Neutrophil (primary cell): Measurements from ENCODE around the gene PIEZO1.

ENCODE experiments used
- H3K27ac ChIP-seq: fragments of 200-600 bp; sonication (generic); 2 replicates; pipeline ENCODE4 v1.5.1; 2016; ENCODE audit warnings: mild to moderate bottlenecking, moderate library complexity
- H3K27me3 ChIP-seq: fragments of 200-600 bp; sonication (generic); 2 replicates; pipeline ENCODE4 v1.6.0; 2016; ENCODE audit warnings: mild to moderate bottlenecking
- H3K36me3 ChIP-seq: fragments of 200-600 bp; sonication (generic); 2 replicates; pipeline ENCODE4 v1.5.1; 2017
- H3K4me1 ChIP-seq, 2 experiments: fragments of 200-600 bp in 1 of 2; sonication (generic) in 1 of 2; 1 replicate in 1 of 2; 2 replicates in 1 of 2; pipeline versions ENCODE4 v1.5.1 to v1.6.1; 2013 to 2016; ENCODE audit warnings: low read depth in 1 of 2, low read length in 1 of 2, mild to moderate bottlenecking in 1 of 2, moderate library complexity in 1 of 2; ENCODE audit not compliant: control insufficient read depth in 1 of 2, insufficient read depth in 1 of 2
- H3K4me3 ChIP-seq, 2 experiments: fragments of 200-600 bp in 1 of 2; sonication (generic) in 1 of 2; 1 replicate in 1 of 2; 2 replicates in 1 of 2; pipeline ENCODE4 v1.5.1; 2013 to 2016; ENCODE audit warnings: low read depth in 1 of 2, low read length in 1 of 2, mild to moderate bottlenecking in 1 of 2, moderate library complexity in 1 of 2
- H3K9me3 ChIP-seq: fragments of 200-600 bp; sonication (generic); 2 replicates; pipeline ENCODE4 v1.5.1; 2016
- TF ChIP-seq, protein P1 (sequence below): fragments of 200-600 bp; sonication (generic); IDR thresholded peaks from 2 replicates; pipeline ENCODE4 v1.5.1; 2016; ENCODE audit warnings: antibody characterized with exemption

The PIEZO1 gene

DNA sequence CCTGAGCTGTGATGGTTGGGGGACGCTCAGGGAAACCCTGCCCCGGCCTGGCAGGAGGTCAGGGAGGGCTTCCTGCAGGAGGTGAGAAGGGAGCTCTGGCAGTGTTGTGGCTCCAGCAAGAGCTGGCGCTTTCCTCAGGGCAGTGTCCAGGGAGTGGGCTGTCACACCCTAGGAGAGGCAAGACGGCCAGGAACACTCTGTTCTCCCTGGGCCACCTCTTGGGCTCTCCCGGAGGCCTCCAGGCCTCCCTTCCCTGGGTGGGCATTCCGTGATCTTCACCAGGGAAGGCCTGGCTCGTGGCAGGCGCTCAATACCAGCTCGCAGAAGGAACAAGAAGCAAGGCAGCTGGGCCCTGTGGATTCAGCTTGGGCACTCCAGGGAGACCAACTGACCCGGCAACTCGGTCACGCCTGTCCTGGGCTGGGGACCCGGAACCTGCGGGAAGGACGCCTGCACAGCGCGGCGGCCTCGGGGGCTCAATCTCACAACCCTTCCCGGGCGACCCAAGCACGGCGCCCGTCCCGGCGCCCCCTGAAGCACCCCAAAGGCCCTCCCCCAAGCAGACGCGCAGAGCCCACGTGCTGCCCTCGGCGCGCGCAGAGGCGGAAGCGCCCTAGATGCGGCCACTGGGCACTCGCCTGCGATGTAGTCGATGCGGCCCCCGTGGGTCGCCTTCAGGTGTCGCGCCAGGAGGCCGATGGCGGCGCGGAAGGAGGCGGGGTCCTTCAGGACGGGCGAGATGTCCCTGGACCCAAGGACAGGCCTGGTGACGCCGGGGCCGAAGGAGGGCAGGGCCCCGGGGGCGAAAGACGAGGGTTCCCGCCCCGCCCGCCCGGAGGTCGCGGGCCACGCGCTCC lies 26.1 kb upstream of the PIEZO1 start:
- peaks cover 34% of the 10 kb centered on the region for H3K36me3 ChIP-seq
- no peaks in the 10 kb centered on the region for H3K9me3 ChIP-seq
- peak overlapping the region; percentile 82 for H3K27ac ChIP-seq
- H3K4me3 ChIP-seq = peak overlapping the region; percentile 85
- TF ChIP-seq, protein P1, sequence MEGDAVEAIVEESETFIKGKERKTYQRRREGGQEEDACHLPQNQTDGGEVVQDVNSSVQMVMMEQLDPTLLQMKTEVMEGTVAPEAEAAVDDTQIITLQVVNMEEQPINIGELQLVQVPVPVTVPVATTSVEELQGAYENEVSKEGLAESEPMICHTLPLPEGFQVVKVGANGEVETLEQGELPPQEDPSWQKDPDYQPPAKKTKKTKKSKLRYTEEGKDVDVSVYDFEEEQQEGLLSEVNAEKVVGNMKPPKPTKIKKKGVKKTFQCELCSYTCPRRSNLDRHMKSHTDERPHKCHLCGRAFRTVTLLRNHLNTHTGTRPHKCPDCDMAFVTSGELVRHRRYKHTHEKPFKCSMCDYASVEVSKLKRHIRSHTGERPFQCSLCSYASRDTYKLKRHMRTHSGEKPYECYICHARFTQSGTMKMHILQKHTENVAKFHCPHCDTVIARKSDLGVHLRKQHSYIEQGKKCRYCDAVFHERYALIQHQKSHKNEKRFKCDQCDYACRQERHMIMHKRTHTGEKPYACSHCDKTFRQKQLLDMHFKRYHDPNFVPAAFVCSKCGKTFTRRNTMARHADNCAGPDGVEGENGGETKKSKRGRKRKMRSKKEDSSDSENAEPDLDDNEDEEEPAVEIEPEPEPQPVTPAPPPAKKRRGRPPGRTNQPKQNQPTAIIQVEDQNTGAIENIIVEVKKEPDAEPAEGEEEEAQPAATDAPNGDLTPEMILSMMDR = no peak
- no peaks in the 10 kb centered on the region for H3K27me3 ChIP-seq
- H3K4me1 ChIP-seq = peaks cover 33 to 40% of the 10 kb centered on the region in 2 experiments

DNA sequence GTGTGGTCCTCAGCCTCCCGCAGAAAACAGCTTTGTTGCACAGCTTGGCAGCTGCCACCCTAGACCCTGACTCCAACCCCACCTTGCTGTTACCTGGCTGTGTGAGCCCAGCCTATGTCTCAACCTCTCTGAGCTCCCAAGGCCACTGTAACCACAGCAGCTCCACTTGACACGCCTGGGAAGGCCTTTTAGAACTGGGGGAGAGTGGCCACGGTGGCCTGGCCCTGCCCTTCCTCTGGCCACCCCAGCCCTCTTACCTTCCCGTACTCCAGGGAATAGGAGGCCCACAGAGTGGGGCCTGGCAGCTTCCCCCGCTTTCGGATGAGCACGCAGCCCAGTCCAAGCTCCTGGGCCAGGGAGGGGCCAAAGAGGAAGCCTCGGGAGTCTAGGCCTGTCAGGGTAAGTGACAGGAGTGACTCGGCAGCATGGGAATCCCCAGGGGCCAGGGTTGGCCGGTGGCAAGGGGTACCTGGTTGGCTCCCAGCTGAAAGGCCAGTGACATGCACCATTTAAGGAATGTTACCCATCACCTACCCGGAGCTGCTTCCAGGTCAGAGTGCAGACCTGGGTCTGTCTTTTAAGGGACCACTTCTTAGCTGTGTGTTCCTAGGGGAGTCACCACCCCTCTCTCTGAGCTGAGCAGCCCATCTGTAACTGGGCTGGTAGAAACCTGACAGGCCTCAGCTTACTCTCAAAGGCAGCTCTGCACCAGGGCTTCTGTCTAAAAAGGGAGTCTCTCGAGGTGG lies 25.3 kb upstream of the PIEZO1 start:
- Histone ChIP-seq H3K4me1 (peaks cover 33 to 40% of the 10 kb centered on the region in 2 experiments), H3K36me3 (peaks cover 26% of the 10 kb centered on the region), H3K9me3 (no peaks in the 10 kb centered on the region), H3K27ac (peak overlapping the region; percentile 82), H3K4me3 (peak overlapping the region in 1 of 2 experiments; percentile 85), H3K27me3 (no peaks in the 10 kb centered on the region)
- TF ChIP-seq, protein P1 = no peak

DNA sequence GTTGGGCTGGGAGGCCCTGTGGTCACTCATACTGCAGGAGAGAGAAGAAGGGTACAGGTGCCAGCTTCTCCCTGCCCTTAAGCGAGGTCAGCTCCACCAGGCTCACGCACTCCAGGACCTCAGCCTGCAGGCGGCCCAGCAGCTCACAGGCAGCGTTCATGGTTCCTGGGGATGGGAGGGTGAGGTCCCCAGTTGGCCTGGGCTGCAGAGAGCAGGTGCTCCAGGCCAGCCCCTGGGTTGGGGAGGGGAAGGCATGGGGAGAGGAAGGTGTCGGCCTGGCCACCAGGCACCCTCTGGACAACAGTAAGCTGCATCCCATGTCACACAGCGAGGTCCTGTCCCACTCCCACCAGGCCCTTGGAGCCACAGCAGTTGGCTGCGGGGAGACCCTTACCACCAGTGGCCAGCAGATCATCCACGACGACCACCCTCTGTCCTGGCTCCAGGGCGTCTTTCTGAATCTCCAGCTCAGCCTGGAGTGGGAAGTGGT lies 24.7 kb upstream of the PIEZO1 start:
- H3K4me3 ChIP-seq = no peak overlapping the region
- H3K27me3 ChIP-seq = no peaks in the 10 kb centered on the region
- H3K9me3 ChIP-seq = no peaks in the 10 kb centered on the region
- H3K27ac ChIP-seq = peak overlapping the region; percentile 2
- H3K4me1 ChIP-seq = peaks cover 36 to 41% of the 10 kb centered on the region in 2 experiments
- peaks cover 20% of the 10 kb centered on the region for H3K36me3 ChIP-seq
- TF ChIP-seq, protein P1 = no peak

DNA sequence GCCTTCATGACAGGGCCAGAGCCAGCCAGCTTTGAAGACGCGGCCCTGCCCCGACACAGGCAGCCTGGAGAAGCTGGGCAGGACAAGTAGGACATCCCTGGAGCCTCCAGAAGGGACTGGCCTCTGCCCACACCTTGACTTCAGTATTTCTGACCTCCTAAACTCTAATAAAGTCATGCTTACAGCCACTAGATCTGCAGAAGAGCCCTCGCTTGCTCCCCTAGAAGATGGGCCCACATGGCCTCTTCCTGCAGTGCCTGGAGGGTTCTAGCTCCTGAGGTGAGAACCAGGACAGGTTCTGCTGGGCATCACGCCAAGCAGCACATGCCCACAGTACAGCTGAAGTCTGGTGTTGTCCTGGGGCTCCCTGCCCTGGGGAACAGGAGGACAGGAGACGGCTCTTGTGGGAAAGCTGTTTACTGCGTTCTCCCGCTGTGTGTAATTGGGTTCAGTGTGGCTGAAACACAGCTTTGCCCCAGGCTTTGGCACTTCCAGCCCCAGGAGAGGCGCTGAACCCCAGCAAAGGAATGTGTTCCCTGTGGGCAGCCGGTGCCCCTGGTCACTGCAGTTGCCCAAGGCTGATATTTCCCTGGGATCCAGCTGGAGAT lies 24.2 kb upstream of the PIEZO1 start:
- Histone ChIP-seq H3K27ac (peak overlapping the region; percentile 2), H3K4me1 (peaks cover 41 to 46% of the 10 kb centered on the region in 2 experiments), H3K9me3 (no peaks in the 10 kb centered on the region), H3K4me3 (no peak overlapping the region), H3K36me3 (peaks cover 14% of the 10 kb centered on the region), H3K27me3 (no peaks in the 10 kb centered on the region)
- TF ChIP-seq, protein P1 = no peak

DNA sequence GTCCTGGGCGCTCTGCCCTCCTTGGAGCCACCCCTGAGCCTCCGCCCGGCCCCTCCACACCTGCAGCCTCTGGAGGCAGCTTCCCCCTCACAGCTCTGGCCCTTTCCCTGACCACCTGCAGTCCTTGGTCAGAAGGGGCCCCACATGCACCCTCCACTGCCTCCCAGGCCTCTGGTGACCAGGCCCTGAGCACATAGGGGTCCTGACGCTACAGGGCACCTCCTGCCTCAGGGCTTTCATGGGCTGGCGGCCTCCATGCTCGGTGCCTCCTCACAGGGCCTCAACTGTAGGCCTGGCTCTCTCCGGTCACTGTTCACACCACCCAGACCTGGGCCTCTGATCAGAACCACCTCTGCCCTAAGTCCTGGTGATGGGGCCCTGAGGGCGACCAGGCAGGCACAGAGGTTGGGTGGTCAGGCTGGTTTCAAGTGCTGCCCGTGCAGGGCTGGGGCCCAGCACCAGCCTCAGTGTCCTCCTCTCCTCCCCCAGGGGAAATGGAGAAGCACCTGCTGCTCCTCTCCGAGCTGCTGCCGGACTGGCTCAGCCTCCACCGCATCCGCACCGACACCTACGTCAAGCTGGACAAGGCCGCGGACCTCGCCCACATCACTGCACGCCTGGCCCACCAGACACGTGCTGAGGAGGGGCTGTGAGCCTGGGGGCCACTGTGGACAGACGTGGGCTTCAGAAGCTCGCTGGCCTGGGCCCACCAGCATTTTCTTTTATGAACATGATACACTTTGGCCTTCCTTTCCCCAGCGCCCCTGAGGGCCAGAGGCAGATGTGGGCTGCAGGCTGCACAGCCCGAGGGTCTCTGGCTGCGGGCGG lies 22.8 kb upstream of the PIEZO1 start:
- peaks cover 10% of the 10 kb centered on the region for H3K36me3 ChIP-seq
- H3K4me3 ChIP-seq = no peak overlapping the region
- no peak overlapping the region for H3K27ac ChIP-seq
- H3K4me1 ChIP-seq = peaks cover 43 to 44% of the 10 kb centered on the region in 2 experiments
- no peaks in the 10 kb centered on the region for H3K9me3 ChIP-seq
- TF ChIP-seq, protein P1 = no peak
- no peaks in the 10 kb centered on the region for H3K27me3 ChIP-seq
